ENCODE results near the gene TEX48.

The TEX48 gene, protein sequence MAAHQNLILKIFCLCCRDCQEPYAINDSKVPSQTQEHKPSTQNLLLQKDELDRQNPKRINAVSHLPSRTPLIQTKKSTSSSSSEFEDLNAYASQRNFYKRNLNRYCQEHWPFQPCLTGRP

DNA sequence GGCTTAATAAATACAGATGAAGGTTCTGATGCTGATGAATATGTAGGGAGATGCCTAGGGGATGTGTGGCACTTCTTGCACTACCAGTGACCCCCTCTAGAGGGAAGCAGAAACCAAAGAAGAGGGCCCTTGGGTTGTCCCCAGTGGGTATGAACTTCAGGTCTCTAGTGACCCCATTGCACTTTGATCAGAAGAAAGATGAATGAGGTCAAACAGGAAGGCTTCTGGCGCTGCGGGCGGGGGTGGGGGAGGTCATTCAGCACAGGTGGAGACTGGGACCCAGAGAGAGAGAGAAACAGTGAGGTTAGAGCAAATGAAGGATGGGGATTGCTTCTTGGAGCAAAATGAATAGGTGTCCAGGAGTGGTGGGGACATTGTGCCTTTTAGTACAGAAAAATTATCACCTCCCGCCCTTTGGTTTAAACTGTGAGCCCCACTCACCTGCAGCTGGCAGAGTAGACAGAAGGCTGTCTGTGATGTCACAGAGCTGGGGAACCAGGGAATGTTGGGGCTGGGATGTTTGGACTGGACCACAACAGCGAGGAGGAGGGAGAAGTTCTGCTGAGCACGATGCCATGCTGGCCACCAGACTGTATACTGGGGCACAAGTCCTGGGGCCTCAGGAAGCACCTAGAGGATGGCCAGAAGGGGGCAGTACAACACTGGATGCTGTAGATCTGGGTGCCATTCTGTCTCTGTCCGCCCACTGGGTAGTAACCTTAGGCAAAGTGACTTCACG lies at the start of gene TEX48:
Gene TEX48, minus strand, starts transcription at position 599 of the 739 bp plus-strand sequence. CDS start 10,469 bp downstream, outside the sequence.
- DNase-seq (ENCODE audit: low read depth, low spot score) = no peak

DNA sequence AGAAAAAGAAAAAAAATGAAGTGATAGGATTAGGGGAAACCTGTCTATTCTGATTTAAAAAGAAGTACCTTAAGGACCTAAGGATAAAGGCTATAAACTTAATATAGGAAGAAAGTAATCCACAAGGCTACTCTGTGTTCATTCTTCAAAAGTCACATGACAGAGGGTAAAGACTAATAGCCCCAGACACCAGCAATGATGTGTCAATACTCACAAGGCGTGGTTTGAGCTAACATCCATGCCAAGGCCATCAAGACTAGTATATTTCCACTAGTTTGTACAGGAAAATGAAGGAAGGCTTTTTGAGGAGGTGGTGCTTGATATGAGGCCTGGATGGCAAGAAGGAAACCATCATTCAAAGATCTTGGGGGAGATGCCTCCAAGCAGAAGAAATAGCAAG lies 49.7 kb upstream of the TEX48 start:
- DNase-seq (ENCODE audit: low read depth, low spot score) = no peak

DNA sequence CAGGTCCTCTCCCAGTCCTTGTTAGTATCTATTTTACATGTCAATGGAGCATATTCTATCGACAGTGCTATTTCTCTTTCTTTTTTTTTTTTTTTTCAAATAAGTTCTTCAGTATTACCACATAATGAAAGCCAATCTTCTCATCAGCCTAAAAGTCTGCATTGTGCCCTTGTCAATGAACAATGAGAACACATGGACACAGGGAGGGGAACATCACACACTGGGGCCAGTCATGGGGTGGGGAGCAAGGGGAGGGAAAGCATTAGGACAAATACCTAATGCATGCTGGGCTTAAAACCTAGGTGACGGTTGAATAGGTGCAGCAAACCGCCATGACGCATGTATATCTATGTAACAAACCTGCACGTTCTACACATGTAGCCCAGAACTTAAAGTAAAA lies 47.7 kb upstream of the TEX48 start:
- no peak for DNase-seq (ENCODE audit: low read depth, low spot score)

DNA sequence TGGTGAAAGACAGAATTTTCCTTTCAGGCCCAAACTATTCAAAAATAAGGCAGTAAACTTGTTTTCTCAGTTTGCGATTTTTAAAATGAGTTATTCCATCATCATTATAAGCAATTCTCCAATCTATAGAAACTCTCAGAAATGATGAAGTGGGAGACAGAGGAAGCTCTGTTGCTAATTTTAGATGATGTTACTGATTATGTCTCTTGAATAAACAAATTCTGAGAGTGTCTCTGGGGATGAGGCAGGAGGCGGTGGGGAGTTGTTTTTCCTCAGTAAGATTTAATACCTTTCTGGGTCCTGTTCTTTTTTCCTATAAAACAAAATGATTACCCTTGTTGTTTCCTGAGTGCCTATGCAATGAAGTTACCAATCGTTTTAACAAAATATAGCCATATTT lies 43.9 kb upstream of the TEX48 start:
- DNase-seq (ENCODE audit: low read depth, low spot score) = no peak

DNA sequence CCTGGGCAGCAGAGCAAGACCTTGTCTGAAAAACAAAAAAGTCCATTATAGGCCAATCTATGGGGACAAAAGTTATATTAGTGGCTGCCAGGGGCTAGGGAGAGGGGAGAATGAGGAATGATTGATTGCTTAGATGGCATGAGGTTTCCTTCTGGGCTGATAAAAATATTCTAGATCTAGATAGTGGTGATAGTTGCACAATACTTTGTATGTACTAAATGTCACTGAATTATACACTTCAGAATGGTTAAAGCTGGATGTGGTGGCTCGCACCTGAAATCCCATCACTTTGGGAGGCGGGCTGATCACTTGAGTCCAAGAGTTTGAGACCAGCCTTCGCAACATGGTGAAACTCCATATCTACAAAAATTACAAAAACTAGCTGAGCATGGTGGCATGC lies 42.8 kb upstream of the TEX48 start:
- no peak for DNase-seq (ENCODE audit: low read depth, low spot score)

DNA sequence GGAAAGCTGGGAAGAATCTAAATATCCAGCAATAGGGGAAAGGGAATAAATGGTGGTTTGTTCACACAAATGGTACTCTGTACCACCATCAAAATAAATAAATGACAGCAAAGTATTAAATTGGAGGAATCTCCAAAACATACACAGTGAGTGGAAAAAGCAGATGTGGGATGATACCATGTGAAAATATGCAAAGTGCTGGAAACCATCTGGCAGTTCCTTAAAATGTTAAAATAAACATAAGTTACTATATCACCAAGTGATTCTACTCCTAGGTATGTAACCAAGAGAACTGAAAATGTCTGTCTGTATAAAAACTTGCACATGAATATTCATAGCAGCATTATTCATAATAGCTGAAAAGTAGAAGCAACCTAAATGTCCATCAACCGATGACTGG lies 41.9 kb upstream of the TEX48 start:
- DNase-seq (ENCODE audit: low read depth, low spot score) = no peak

DNA sequence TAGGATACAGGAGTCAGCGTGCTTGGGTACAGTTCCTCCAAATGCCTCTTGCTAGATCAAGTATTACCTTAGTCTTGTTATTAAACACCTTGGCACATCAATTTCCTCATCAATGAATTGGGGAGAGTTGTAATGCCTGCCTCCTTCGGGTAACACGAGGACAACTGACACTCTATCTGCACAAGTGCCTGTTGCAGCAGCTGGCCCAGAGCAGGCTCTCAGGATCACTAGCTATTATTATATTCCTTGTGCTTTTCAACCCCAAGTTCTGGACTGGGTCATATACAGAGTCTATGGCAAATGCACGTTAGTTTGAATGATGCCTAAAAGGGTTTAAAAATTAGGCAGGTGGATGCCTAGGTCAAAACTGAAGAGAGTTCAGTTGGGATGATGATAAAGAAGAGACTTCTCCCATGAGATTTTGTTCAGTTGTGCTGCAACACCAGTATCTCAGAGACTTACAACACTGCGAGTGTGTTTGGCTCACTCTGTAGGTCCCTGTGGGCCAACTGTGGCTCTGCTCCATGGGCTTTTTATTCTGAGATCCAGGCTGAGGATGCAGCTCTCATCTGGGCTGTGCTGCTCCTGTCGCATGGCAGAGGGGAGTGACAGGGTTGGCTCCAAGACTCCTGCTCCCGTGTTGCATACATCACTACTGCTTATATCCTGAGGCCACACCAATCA lies 41.1 kb upstream of the TEX48 start:
- no peak for DNase-seq (ENCODE audit: low read depth, low spot score)

DNA sequence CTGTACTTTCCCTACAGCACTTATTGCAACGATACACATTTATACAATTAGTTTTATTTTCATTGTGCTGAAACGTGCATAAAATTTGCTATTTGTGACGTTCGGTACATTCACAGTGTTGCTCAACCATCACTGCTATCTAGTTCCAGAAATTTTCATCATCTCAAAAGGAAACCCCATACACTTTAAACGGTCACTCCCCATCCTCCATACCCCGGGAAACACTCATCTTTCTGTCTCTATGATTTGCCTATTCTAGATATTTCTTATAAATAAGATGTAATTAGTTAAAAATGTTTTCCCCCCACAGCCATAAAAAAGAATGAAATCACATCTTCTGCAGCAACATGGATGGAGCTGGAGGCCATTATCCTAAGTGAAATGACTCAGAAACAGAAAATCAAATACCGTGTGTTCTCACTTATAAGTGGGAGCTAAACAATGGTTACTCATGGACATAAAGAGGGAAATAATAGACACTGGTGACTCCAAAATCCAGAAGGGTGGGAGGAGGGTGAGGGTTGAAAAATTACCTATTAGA lies 40.2 kb upstream of the TEX48 start:
- DNase-seq (ENCODE audit: low read depth, low spot score) = no peak

DNA sequence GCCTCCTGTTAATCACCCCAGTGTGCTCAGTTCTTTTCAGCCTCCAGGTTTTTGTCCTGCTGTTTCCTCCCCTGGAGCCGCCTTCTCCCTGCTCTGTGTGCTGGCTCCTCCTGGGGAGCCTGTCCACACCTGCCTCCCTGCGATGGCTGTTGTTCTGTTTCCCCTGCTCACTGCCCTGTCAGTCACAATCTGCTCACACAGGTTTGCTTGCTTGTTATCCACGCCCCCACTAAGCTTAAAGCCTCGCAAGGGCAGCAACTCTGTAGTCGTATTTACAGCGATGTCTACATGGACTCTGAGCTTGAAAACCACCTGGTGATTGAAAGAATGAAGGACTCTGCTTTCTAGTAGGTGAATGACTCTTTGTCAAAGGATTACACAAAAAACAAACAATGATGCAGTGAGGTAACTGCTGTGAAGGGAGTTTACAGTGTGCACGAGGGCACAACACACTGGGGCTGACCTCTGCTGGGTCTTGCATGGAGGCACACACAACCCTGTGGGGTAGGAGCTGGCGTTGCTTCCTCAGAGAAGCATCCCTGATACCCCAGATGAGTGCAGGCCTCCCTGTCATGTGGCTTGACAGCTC lies 39.6 kb upstream of the TEX48 start:
- no peak for DNase-seq (ENCODE audit: low read depth, low spot score)

DNA sequence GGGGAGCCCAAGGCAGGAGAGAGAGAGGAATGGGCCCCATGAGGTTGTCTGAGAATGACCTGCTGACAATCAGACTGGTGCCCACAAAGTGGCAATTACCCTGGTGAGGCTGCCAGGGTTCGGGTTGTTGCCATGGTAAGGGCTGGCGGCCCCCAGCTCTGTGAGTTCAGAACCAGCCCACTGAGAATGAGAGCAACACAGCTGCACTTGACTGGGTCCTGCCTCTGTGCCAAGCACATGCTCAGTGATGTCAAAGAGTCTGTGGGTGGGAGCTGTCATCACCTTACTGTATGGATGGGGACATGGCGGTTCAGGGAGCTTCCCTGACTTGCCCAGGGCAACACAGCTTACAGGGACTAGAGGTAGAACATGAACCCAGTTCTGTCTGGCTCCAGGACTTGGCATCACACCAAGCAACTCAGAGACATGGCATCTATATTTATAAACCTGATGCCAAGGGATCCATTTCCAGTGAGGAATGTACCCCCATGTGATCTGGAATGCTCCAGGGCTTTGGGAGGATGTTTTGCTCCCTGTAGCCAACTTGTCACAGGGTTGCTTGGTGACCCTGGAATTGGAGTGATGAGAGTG lies 38.2 kb upstream of the TEX48 start:
- DNase-seq (ENCODE audit: low read depth, low spot score) = no peak

DNA sequence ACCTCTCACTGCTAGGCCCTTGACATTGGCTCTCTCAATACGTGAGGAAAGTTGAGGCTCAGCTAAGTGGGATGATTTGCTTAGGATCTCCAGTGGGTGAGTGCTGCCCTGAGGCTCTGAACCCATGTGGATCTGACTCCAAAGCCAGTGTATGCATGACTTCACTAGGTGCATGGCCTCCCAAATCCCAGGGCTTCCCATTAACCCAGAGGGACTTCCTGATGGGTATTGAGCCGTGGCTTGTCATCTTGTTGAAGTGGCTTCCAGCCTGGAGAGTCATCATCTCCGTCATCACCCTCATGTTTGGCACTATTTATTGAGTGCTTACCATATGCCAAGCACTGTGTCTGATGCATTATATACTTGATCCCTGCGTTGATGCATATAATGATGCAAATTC lies 37.3 kb upstream of the TEX48 start:
- DNase-seq (ENCODE audit: low read depth, low spot score) = no peak

DNA sequence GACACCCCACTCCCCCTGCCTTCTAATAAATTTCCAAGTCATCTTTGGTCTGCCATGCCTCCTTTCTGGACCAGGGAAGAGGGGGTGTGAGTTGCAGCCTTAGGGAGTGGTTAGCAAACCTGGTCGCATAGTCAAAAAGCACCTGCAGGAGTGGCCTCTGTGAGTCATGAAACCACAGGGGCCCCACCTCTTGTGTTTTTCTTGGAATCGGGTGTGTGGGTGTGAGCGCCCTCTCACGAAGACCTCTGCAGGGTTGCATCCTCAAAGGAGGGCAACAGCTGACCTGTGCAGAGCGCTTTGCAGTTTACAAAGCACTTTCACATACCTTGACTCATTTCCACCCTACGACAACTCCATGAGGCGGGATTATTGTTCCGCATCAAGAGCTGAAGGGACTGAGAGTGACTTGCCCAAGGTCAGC lies 36.8 kb upstream of the TEX48 start:
- no peak for DNase-seq (ENCODE audit: low read depth, low spot score)

DNA sequence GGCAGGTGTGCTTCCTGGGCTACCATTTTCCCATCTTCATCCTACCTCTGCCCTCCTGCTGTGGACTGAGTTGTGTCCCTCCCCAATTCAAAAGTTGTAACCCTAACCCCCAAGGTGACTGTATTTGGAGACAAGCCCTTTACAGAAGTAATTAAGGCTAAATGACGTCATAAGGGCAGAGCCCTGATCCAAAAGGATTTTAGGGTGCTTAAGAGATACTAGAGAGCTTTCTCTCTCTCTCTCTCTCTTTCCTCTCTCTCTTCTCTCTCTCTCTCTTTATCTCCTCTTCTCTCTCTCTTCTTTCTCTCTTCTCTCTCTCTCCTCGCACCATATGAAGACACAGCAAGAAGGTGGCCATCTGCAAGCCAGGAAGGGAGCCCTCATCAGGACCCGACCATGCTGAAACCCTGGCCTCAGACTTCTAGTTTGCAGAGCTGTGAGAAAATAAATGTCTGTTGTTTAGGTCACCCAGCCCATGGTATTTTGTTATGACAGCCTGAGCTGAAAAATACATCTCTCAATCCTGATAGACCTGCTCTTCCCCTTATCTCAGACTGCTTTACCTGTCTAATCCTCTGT lies 36.0 kb upstream of the TEX48 start:
- no peak for DNase-seq (ENCODE audit: low read depth, low spot score)

DNA sequence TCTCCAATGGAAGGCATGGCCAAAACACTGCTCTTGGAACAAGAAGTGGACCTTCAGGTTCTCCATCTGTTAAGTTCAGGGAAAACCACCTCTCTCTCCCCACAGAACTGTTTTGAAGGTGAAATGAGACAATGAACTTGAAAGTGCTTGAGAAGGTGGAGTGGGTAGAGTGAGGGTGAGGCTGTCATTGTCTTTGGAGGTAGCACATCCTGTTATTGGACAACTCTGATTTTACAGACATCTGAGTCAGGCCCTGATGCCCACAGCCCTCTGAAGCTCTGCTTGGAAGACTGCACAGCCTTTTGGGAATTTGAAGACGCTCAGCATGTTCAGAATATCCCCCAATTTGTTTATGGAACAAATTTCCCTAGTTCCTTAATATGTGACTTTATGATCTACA lies 27.6 kb upstream of the TEX48 start:
- no peak for DNase-seq (ENCODE audit: low read depth, low spot score)

DNA sequence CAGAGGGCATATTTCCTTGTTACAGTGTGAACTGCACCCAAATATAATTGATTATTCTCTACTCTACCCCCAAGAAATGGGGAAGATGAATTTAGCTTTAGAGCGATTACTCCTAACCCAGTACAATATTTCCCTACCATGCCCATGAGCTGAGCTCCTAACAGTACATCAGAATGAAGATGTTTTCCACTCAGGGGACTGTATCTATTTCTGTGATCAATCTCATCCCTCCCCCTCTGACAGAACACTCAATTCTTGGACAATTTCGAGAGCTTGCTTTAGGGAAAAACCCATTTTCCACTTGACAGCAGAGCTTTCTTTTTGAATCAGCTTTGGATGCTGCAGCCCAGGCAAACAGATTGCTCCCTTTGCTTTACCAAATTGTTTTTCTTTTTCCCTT lies 24.7 kb upstream of the TEX48 start:
- no peak for DNase-seq (ENCODE audit: low read depth, low spot score)

DNA sequence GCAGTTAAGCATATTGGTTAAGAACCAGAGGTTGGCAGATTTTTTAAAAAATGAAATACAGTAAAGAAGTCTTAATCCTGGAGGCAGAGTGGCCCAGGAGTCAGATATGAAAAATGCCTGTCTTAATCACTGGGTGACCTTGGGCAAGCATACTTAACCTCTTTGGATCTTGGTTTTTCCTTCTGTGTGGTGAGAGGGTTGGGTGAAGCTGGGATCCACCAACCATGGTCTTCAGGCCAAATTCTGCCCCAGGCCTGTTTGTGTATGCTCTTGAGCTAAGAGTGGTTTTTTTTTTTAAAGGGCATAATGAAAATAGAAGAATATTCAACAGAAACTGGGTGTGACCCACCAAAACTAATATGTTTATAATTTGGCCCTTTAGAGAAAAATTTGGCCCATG lies 20.0 kb upstream of the TEX48 start:
- DNase-seq (ENCODE audit: low read depth, low spot score) = no peak

DNA sequence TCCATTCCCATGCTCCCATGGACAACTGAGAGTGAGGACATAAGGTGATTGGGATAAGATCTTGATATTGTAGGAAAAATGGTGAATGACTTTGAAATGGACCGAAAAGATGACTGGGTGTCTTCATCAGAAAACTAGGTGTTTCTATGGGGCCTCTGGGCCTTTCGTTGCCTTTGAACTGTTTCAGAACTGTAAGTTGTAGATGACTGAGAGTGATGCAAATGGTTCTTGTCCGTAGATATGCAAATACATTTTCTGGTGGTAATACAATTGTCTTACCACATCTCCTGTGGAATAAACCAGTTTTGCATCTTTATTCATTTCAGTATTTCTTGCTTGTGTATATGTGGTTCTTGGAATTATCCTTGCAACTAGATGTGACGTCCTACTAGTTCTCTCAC lies 16.0 kb upstream of the TEX48 start:
- no peak for DNase-seq (ENCODE audit: low read depth, low spot score)

DNA sequence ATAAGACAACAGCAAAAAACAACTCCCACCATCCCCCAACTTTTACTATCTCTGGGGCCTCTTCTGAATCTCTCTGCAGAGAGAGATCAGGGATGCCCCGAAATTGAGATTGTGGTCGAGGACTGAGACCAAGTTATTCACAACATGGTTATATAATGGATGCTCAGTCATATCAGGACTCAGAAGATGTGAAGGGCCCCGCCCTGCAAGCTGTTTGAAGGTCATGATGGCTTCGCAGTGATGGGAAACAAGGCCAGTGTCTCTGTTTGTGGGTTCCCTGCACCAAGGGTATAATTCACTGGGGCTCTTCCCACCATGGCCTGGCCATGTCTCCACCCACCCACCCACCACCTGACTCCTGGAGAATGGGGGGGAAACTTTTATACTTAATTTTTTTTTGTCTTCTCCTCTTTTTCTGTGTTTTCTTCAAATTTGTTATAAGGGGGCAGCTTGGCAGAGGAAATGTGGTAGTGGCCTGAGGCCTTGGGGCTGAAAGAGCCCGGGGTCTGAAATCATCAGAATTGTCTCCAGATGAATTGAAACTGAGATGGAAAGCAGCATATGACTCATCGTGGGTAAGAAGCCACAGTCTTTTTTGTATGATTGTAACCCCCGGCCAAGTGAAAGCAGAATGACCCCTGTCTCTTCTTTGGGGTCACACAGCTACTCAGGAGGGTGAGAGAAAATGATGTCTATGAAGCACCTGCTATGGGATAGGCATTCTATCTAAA lies 15.0 kb upstream of the TEX48 start:
- no peak for DNase-seq (ENCODE audit: low read depth, low spot score)

DNA sequence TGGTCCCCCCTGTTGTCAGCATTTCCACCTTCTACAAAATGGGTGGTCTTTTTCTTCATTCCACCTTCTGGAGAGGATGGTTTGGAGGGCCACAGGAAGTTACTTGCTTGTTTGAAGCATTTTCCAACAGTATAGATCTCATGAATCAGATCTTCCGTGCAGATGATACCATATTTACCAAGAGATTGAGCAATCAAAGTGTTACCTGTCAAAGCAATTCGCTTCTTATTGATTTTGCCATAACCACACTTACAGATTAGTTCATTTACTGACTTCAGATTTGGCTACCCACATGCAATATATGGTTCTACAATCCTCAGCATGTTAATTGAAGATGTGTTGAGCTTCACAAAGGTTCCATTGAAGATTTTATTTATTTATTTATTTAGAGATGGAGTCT lies 14.0 kb upstream of the TEX48 start:
- no peak for DNase-seq (ENCODE audit: low read depth, low spot score)

DNA sequence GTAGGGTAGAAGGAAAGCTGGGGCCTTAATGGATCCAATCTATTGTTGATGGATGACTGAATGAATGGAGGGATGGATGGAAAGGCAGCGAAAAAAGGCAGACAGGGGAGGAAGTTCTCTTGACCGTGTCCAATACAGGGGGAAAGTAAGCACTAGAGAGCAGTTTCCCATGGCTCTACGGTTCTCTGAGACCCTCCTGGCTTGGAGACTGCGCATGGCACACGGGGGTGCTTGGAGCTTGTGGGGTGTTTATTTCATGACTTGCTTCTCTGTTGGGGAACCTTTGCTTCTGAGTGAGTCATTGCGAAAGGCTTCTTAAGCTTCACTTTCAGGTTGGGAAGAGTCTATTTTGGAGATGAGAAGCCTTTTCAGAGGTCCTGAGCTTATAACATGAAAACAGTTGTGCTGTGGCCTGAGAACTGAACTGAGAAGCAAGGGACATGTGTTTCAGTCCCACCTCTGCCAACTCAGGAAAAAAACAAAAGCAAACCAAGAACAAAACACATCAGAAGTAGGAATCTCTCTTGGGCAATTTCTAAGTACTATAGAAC lies 12.8 kb upstream of the TEX48 start:
- no peak for DNase-seq (ENCODE audit: low read depth, low spot score)

DNA sequence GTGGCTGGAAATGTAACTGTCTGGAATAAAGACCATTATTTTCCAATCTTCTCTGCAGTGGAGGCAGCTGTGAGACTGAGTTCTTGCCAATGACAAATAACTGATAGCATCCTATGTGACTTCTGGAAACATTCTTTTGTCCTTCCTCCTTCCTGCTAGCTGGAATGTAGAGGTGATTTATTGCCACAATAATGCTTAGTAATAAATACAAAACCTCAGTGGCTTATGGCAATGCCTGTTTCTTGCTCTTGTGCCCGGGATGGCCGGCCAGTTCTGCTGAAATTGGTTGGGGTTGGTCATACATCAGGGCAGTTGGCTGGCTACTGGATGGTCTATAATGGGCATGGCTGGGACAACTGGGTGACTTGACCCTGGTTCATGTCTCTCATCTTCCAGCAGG lies 12.2 kb upstream of the TEX48 start:
- DNase-seq (ENCODE audit: low read depth, low spot score) = no peak

Measured in smooth muscle cell of the brain vasculature (primary cell).